Smooth muscle cell (in vitro differentiated cells): Measurements from ENCODE around the gene S100A1. TPM values are rescaled to one million over a fixed set of nuclear protein-coding genes. Genes with fewer than 3 reads are reported as not detected.
"Not testable (repeated sequence)": the region's sequence is repeated elsewhere in the genome, so short reads cannot be mapped to it uniquely, and the experiment has no call there.

Experiments
- DNase-seq: peaks from one replicate; lab custom pipeline; 2025; ENCODE audit not compliant: unreplicated experiment; lab: John Stamatoyannopoulos, UW
- H2AFZ ChIP-seq: fragments of 200-600 bp; sonication (generic); 2 replicates; pipeline ENCODE4 v1.6.0; 2016; ENCODE audit warnings: antibody characterized with exemption, low read depth, mild to moderate bottlenecking
- H3F3A ChIP-seq: fragments of 200-600 bp; sonication (generic); 2 replicates; pipeline ENCODE4 v1.6.0; 2017; ENCODE audit warnings: antibody characterized with exemption, low read depth
- H3K27ac ChIP-seq: fragments of 200-600 bp; sonication (generic); 2 replicates; pipeline ENCODE4 v1.5.1; 2016; ENCODE audit warnings: low read depth, mild to moderate bottlenecking
- H3K27me3 ChIP-seq: fragments of 200-600 bp; sonication (generic); 2 replicates; pipeline ENCODE4 v1.6.1; 2016; ENCODE audit warnings: low read depth, mild to moderate bottlenecking
- H3K36me3 ChIP-seq: fragments of 200-600 bp; sonication (generic); 2 replicates; pipeline ENCODE4 v1.5.1; 2016; ENCODE audit warnings: low read depth
- H3K4me1 ChIP-seq: fragments of 200-600 bp; sonication (generic); 2 replicates; pipeline ENCODE4 v1.5.1; 2016; ENCODE audit warnings: low read depth
- H3K4me2 ChIP-seq: fragments of 200-600 bp; sonication (generic); 2 replicates; pipeline ENCODE4 v1.6.0; 2016; ENCODE audit warnings: mild to moderate bottlenecking
- H3K4me3 ChIP-seq: fragments of 200-600 bp; sonication (generic); 2 replicates; pipeline ENCODE4 v1.5.1; 2016; ENCODE audit warnings: mild to moderate bottlenecking
- H3K79me2 ChIP-seq: fragments of 200-600 bp; sonication (generic); 2 replicates; pipeline ENCODE4 v1.6.0; 2016; ENCODE audit warnings: low read depth, mild to moderate bottlenecking
- H3K9ac ChIP-seq: fragments of 200-600 bp; sonication (generic); 2 replicates; pipeline ENCODE4 v1.6.0; 2016; ENCODE audit warnings: low read depth
- H3K9me3 ChIP-seq: fragments of 200-600 bp; sonication (generic); replicated peaks from 2 replicates; pipeline ENCODE4 v1.5.1; 2016; ENCODE audit warnings: low read depth
- H4K20me1 ChIP-seq: fragments of 200-600 bp; sonication (generic); 2 replicates; pipeline ENCODE4 v1.6.0; 2016; ENCODE audit warnings: low read depth
- CTCF ChIP-seq: fragments of 200-600 bp; sonication (generic); IDR thresholded peaks from 2 replicates; pipeline ENCODE4 v1.5.1; 2017; ENCODE audit warnings: borderline replicate concordance, mild to moderate bottlenecking, antibody characterized with exemption; ENCODE audit not compliant: insufficient read depth, poor library complexity, severe bottlenecking
- WGBS: methylation state at CpG from one replicate; pipeline ENCODE4 v1.1.7; 2016; ENCODE audit warnings: low lambda C conversion rate; 5-methylcytosine and 5-hydroxymethylcytosine counted together
- polyA plus RNA-seq: library from polyadenylated mRNA; unstranded; fragments of >200 nt; fragmentation: Nextera tagmentation; extraction: Ambion mirVana; gene quantifications from 2 replicates; pipeline ENCODE4 v1.2.1, GENCODE V29; 2016
- total RNA-seq: library from RNA; depleted of rRNA; stranded (reverse); fragments of >200 nt; gene quantifications from 2 replicates; pipeline ENCODE4 v1.2.3, GENCODE V29; 2014

The S100A1 gene
- total and polyA plus RNA-seq, 2 experiments from 2014 or later = 1.0 to 8.3 TPM

DNA sequence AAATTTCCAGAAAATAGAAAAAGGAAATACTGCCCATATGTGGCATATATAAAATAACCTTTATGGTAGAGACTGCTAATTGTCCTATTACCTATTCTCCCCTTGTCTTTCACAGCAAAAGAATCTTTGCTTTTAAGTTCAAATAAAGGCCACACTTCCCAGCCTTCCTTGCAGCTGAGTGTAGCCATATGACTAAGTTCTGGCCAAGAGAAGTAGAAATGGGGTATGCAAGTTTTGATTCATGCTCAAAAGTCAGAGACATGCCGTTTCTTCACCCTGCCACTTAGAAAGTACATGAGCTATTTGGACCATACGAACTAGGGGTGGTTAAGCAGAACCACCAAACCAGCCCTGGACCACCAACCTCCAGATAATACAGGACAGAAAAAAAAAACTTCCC, 44.3 kb upstream of the S100A1 start:
- no peaks in the 10 kb centered on the region for H3K36me3 ChIP-seq
- WGBS = 94% methylated on average over 2 of the region's 2 CpGs
- no peak overlapping the region for H3K27ac ChIP-seq
- H3K79me2 ChIP-seq = no peaks in the 10 kb centered on the region
- H2AFZ ChIP-seq = no peak overlapping the region
- H3K9me3 ChIP-seq = no peaks in the 10 kb centered on the region
- no peaks in the 10 kb centered on the region for H3K27me3 ChIP-seq
- no peak for TF ChIP-seq CTCF
- H4K20me1 ChIP-seq = no peaks in the 10 kb centered on the region
- H3K4me3 ChIP-seq = no peak overlapping the region
- no peak overlapping the region for H3K9ac ChIP-seq
- H3K4me1 ChIP-seq = peaks cover 22% of the 10 kb centered on the region
- no peak overlapping the region for H3K4me2 ChIP-seq
- no peak for DNase-seq
- no peaks in the 10 kb centered on the region for H3F3A ChIP-seq

DNA sequence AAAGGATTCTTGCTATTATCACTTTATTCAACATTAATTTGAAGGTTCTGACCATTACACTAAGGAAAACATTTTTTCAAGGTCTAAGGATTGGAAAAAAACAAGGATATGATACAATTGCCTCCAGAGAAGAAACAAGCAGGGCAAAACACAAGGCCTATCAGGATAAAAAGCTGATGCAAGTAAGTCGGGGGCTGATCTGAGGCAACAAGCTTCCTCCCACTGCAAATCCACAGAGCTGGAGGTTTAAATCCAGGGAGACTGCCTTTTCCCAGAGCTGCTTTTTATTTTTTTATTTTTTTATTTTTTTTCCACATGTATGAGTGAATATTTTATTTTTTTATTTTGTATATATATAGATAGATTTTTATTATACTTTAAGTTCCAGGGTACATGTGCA, 43.2 kb upstream of the S100A1 start:
- Histone ChIP-seq H3F3A (no peaks in the 10 kb centered on the region), H2AFZ (no peak overlapping the region), H3K9ac (no peak overlapping the region), H3K4me2 (no peak overlapping the region), H4K20me1 (no peaks in the 10 kb centered on the region), H3K9me3 (no peaks in the 10 kb centered on the region), H3K79me2 (no peaks in the 10 kb centered on the region), H3K27me3 (no peaks in the 10 kb centered on the region), H3K4me1 (peaks cover 19% of the 10 kb centered on the region), H3K36me3 (no peaks in the 10 kb centered on the region), H3K4me3 (no peak overlapping the region), H3K27ac (peak overlapping the region; percentile 25)
- no peak for TF ChIP-seq CTCF
- DNase-seq = no peak
- WGBS = 13% methylated on average over 1 of the region's 1 CpG

DNA sequence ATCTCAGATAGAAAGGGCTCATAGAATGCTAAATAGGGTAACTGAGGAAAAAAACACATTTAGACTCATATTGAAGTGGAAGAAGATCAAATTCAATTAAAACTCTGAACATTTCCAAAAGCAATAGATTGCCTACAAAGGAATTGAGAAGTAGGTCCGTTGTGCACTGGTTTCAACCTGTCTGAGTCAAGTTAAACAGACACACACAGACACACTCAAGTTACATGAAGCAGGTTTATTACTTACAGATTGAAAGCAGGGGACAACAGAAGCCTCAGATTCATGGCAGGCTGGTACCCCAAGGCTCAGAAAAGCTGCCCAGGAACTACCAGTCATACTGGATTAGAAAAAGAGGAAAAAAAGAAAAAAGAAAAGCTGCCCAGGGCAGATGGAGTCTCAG, 41.9 kb upstream of the S100A1 start:
- no peak overlapping the region for H3K9ac ChIP-seq
- H3K4me2 ChIP-seq = no peak overlapping the region
- no peak overlapping the region for H2AFZ ChIP-seq
- H3F3A ChIP-seq = no peaks in the 10 kb centered on the region
- no peaks in the 10 kb centered on the region for H3K9me3 ChIP-seq
- no peak overlapping the region for H3K4me3 ChIP-seq
- H3K36me3 ChIP-seq = no peaks in the 10 kb centered on the region
- DNase-seq = no peak
- no peak for TF ChIP-seq CTCF
- no peaks in the 10 kb centered on the region for H4K20me1 ChIP-seq
- H3K4me1 ChIP-seq = peaks cover 19% of the 10 kb centered on the region
- H3K27me3 ChIP-seq = no peaks in the 10 kb centered on the region
- 76% methylated on average over 1 of the region's 1 CpG for WGBS
- no peak overlapping the region for H3K27ac ChIP-seq
- H3K79me2 ChIP-seq = no peaks in the 10 kb centered on the region

DNA sequence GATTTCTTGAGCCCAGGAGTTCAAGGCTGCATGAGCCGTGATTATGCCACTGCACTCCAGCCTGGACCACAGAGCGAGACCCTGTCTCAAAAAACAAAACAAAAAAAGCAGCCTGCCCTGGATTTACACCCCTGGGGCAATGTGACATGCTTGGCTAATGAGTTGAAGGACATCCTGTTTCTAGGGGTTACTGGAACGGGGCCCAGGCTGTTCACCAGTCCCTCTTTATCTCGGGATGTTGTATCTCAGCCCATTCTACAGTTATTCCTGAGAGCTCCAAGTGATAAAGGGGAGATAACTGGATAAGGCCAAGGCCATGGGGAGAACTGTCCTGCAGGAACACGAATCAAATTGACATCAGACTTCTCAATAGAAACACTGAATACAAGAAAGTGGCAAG, 40.9 kb upstream of the S100A1 start:
- H2AFZ ChIP-seq = no peak overlapping the region
- no peak for TF ChIP-seq CTCF
- no peaks in the 10 kb centered on the region for H3K9me3 ChIP-seq
- peaks cover 19% of the 10 kb centered on the region for H3K4me1 ChIP-seq
- no peaks in the 10 kb centered on the region for H3F3A ChIP-seq
- H3K27ac ChIP-seq = no peak overlapping the region
- no peaks in the 10 kb centered on the region for H3K27me3 ChIP-seq
- DNase-seq = no peak
- H3K4me3 ChIP-seq = no peak overlapping the region
- H3K79me2 ChIP-seq = no peaks in the 10 kb centered on the region
- H3K9ac ChIP-seq = no peak overlapping the region
- WGBS = 53% methylated on average over 5 of the region's 5 CpGs
- no peaks in the 10 kb centered on the region for H3K36me3 ChIP-seq
- H4K20me1 ChIP-seq = no peaks in the 10 kb centered on the region
- no peak overlapping the region for H3K4me2 ChIP-seq

DNA sequence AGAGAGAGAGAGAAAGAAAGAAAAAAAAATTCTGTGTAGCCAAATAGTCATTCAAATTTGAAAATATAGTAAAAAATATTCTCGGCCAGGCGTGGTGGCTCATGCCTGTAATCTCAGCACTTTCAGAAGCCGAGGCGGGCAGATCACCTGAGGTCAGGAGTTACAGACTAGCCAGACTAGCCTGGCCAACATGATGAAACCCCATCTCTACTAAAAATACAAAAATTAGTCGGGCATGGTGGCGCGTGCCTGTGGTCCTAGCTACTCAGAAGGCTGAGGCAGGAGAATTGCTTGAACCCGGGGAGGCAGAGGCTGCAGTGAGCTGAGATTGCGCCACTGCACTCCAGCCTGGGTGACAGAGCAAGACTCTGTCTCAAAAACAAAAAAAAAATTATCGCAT, 40.2 kb upstream of the S100A1 start:
- not testable (repeated sequence) for H3K4me2 ChIP-seq, H3K36me3 ChIP-seq

More for the DNA sequence above, 40.2 kb upstream of the S100A1 start:
- WGBS = 91% methylated on average over 10 of the region's 10 CpGs
- H3K9me3 ChIP-seq, H3K79me2 ChIP-seq, H3K27ac ChIP-seq, DNase-seq, H3K4me3 ChIP-seq, H3F3A ChIP-seq, H4K20me1 ChIP-seq, H3K9ac ChIP-seq, H2AFZ ChIP-seq, H3K27me3 ChIP-seq: not testable (repeated sequence)
- H3K4me1 ChIP-seq = peaks cover 19% of the 10 kb centered on the region
